Measurements from ENCODE around the gene GPR34. TPM values are rescaled to one million over a fixed set of nuclear protein-coding genes. Genes with fewer than 3 reads are reported as not detected.
A peak's percentile ranks its signal among the peaks of the same experiment; 100 is the strongest.

The GPR34 gene
- polyA plus RNA-seq, 2 of the 4 experiments (the other 2 are of a cell fraction) = 0.23 TPM; not detected in 1

DNA sequence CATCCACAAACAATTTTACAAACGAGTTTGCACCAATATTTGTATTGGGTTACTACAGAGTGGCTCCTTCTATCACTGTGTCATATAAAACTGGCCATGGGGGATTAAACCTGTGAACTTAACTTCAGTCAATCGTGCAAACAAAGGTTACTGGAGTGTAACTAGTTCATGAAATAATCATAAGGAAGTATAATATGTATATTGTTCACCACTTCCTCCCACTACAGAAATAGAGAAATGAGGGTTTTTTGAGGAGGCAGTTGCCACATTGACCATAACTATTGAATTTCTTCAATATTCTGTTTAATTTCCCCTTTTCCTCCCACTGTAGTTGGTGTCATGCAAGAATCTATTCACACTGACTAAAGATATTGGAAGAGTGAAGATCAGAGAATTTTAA is 35.1 kb downstream of the GPR34 start, which contains the start of gene GPR82:
Gene GPR82, plus strand, starts transcription at position 356 of the 400 bp plus-strand sequence. CDS start 2,846 bp downstream, outside the sequence.
- ATAC-seq (no peak), FAIRE-seq (no peak), DNase-seq (ENCODE audit: low read depth in 1 of 2, low spot score in 1 of 2) (no peak)
- Histone ChIP-seq H3K9me3 (peaks cover 3% of the 10 kb centered on the region; the same call in 1 of the 3 replicates), H3K4me3 (no peak within 1 kb of the TSS), H3K27ac (no peak within 1 kb of the TSS), H3K4me1 (peaks cover 3% of the 10 kb centered on the region; the same call in 1 of the 3 replicates), H3K4me2 (no peak within 1 kb of the TSS)
- ChIA-PET CTCF (no interaction called here), POLR2A (no interaction called here)
- TF ChIP-seq POLR2AphosphoS2 (conservative IDR thresholded peaks at IDR 0.05; ENCODE audit: low read length) = no peak
- TF ChIP-seq FOSL2 (IDR thresholded peaks at IDR 0.05) = no peak
- TF ChIP-seq FOSL2 (CRISPR knock-in tag; IDR thresholded peaks at IDR 0.05) = no peak
- no peak for TF ChIP-seq MYC (IDR thresholded peaks at IDR 0.05; ENCODE audit: borderline replicate concordance, low read length)
- no peak for TF ChIP-seq GATA3 (IDR thresholded peaks at IDR 0.05; ENCODE audit: borderline replicate concordance)
- TF ChIP-seq ZC3H11A (IDR thresholded peaks at IDR 0.05) = no peak
- no peak for TF ChIP-seq MAFK (IDR thresholded peaks at IDR 0.05; ENCODE audit: partially characterized antibody)
- TF ChIP-seq JUN (IDR thresholded peaks at IDR 0.05) = no peak
- TF ChIP-seq RNF2 (IDR thresholded peaks at IDR 0.05; ENCODE audit: borderline replicate concordance, low read depth) = no peak
- TF ChIP-seq RARB (CRISPR knock-in tag; IDR thresholded peaks at IDR 0.05) = no peak
- 73% methylated on average over 2 of the region's 2 CpGs for WGBS (ENCODE audit: missing lambda C conversion rate)

DNA sequence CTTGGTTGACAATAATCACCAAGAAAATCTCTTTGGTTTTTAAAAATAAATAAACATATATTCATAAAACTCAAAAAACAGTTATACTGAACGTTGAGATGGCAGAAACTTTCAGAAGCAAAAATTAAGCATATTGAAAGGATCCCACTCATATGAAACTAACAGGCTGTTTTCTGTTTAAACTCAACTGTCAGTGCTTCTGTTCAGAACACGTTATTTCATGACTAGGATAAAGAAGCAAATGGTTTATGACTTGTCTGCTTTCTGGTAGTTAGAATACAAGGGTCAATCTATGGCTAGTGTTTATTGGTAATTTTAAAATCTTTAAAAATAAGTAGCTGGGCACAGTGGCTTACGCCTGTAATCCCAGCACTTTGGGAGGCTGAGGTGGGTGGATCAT is 39.4 kb downstream of the GPR34 start:
- ATAC-seq = no peak
- WGBS (ENCODE audit: missing lambda C conversion rate) = 90% methylated on average over 3 of the region's 3 CpGs
- H3K4me3 ChIP-seq = no peak overlapping the region
- ChIA-PET CTCF (no interaction called here), POLR2A (no interaction called here)
- no peaks in the 10 kb centered on the region for H3K9me3 ChIP-seq
- H3K27ac ChIP-seq = no peak overlapping the region
- FAIRE-seq = no peak
- DNase-seq (ENCODE audit: low read depth in 1 of 2, low spot score in 1 of 2) = no peak
- no peak for TF ChIP-seq ZC3H11A (IDR thresholded peaks at IDR 0.05)
- no peak for TF ChIP-seq CHD4 (IDR thresholded peaks at IDR 0.05; ENCODE audit: borderline replicate concordance)
- no peak for TF ChIP-seq MAFK (IDR thresholded peaks at IDR 0.05; ENCODE audit: partially characterized antibody)
- no peak overlapping the region for H3K4me2 ChIP-seq
- 0 out of 3 replicates have a peak, but pooled peaks cover 4% of the 10 kb centered on the region for H3K4me1 ChIP-seq

DNA sequence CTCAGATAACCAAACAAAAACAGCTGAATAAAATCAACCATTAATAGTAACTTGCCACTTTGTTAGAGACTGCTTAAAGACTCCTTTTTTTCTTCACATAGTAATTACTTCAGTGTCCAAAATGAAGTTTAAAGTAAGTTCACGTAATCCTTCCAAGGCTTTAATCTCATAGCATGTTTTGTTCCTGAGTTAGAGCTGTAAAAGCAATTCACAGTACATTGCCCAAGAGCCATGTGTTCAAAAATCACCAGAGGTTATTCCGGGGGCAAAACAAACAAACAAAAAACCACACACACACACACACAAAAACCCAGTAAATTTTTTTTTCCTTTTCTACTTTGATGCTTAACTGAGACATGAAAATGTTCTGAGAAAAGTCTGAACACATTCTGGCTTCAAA is 41.3 kb downstream of the GPR34 start:
- DNase-seq (ENCODE audit: low read depth in 1 of 2, low spot score in 1 of 2) (no peak), FAIRE-seq (peak; percentile 76), ATAC-seq (no peak)
- no peak overlapping the region for H3K27ac ChIP-seq
- H3K4me3 ChIP-seq = no peak overlapping the region
- CTCF ChIA-PET = no interaction called here
- TF ChIP-seq CBX8 (IDR thresholded peaks at IDR 0.05) (no peak), MAZ (IDR thresholded peaks at IDR 0.05; ENCODE audit: borderline replicate concordance, low read depth, low read length) (no peak), TFCP2L1 (CRISPR knock-in tag; IDR thresholded peaks at IDR 0.05) (no peak), CEBPB (IDR thresholded peaks at IDR 0.05) (no peak)
- TF ChIP-seq, protein P1, sequence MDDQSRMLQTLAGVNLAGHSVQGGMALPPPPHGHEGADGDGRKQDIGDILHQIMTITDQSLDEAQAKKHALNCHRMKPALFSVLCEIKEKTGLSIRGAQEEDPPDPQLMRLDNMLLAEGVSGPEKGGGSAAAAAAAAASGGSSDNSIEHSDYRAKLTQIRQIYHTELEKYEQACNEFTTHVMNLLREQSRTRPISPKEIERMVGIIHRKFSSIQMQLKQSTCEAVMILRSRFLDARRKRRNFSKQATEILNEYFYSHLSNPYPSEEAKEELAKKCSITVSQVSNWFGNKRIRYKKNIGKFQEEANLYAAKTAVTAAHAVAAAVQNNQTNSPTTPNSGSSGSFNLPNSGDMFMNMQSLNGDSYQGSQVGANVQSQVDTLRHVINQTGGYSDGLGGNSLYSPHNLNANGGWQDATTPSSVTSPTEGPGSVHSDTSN (IDR thresholded peaks at IDR 0.05) = no peak
- POLR2A ChIA-PET = no interaction called here
- H3K4me1 ChIP-seq = 0 out of 3 replicates have a peak, but pooled peaks cover 4% of the 10 kb centered on the region
- no peak overlapping the region for H3K4me2 ChIP-seq
- H3K9me3 ChIP-seq = no peaks in the 10 kb centered on the region
- WGBS (ENCODE audit: missing lambda C conversion rate) = 82% methylated on average over 2 of the region's 2 CpGs

DNA sequence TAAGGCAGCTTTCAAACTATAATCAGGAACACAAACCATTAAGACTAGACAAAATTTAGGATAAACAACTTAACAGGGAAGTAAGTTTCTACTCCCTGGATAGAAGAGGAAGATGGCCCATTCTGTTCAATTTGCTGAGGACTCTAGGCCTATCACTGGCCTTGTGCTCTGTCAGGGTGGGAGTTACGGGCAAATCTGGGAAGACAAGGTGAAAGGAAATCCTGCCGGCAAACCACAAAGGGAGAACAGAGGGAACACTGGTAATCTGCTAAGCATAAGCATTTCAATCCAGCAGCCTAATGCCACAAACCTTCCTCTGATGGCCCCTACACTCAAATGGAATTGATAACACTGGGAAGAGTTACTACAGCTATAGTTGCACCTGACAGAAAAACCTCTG is 43.5 kb downstream of the GPR34 start:
- FAIRE-seq = peak; percentile 92
- H3K4me1 ChIP-seq = 0 out of 3 replicates have a peak, but pooled peaks cover 4% of the 10 kb centered on the region
- H3K4me3 ChIP-seq = no peak overlapping the region
- CTCF ChIA-PET = interaction anchor here (0.5 kb wide), 1 partner anchor 266 kb away, joined by 3 read pairs; no protein-coding TSS in a partner anchor
- no peak overlapping the region for H3K27ac ChIP-seq
- POLR2A ChIA-PET = no interaction called here
- WGBS (ENCODE audit: missing lambda C conversion rate) = 97% methylated on average over 2 of the region's 2 CpGs
- no peak for DNase-seq (ENCODE audit: low read depth in 1 of 2, low spot score in 1 of 2)
- no peaks in the 10 kb centered on the region for H3K9me3 ChIP-seq
- no peak for ATAC-seq
- H3K4me2 ChIP-seq = no peak overlapping the region
- TF ChIP-seq CEBPB (IDR thresholded peaks at IDR 0.05) (no peak), TFCP2L1 (CRISPR knock-in tag; IDR thresholded peaks at IDR 0.05) (no peak), NFE2L2 (conservative IDR thresholded peaks at IDR 0.05; ENCODE audit: low read length) (no peak), HOXB13 (CRISPR knock-in tag; IDR thresholded peaks at IDR 0.05; ENCODE audit: low read depth) (no peak), CHD2 (IDR thresholded peaks at IDR 0.05; ENCODE audit: low read length, partially characterized antibody) (no peak), MAZ (IDR thresholded peaks at IDR 0.05; ENCODE audit: borderline replicate concordance, low read depth, low read length) (no peak), EHMT2 (IDR thresholded peaks at IDR 0.05; ENCODE audit: low read depth) (no peak), FOSL2 (IDR thresholded peaks at IDR 0.05) (no peak), FOSL2 (CRISPR knock-in tag; IDR thresholded peaks at IDR 0.05) (no peak), KDM1A (IDR thresholded peaks at IDR 0.05; ENCODE audit: low read depth) (no peak), CHD4 (IDR thresholded peaks at IDR 0.05; ENCODE audit: borderline replicate concordance) (no peak), ZC3H11A (IDR thresholded peaks at IDR 0.05) (no peak), ZNF302 (CRISPR knock-in tag; IDR thresholded peaks at IDR 0.05) (no peak)
- TF ChIP-seq, protein P1 (IDR thresholded peaks at IDR 0.05) = no peak
- TF ChIP-seq, protein P2, sequence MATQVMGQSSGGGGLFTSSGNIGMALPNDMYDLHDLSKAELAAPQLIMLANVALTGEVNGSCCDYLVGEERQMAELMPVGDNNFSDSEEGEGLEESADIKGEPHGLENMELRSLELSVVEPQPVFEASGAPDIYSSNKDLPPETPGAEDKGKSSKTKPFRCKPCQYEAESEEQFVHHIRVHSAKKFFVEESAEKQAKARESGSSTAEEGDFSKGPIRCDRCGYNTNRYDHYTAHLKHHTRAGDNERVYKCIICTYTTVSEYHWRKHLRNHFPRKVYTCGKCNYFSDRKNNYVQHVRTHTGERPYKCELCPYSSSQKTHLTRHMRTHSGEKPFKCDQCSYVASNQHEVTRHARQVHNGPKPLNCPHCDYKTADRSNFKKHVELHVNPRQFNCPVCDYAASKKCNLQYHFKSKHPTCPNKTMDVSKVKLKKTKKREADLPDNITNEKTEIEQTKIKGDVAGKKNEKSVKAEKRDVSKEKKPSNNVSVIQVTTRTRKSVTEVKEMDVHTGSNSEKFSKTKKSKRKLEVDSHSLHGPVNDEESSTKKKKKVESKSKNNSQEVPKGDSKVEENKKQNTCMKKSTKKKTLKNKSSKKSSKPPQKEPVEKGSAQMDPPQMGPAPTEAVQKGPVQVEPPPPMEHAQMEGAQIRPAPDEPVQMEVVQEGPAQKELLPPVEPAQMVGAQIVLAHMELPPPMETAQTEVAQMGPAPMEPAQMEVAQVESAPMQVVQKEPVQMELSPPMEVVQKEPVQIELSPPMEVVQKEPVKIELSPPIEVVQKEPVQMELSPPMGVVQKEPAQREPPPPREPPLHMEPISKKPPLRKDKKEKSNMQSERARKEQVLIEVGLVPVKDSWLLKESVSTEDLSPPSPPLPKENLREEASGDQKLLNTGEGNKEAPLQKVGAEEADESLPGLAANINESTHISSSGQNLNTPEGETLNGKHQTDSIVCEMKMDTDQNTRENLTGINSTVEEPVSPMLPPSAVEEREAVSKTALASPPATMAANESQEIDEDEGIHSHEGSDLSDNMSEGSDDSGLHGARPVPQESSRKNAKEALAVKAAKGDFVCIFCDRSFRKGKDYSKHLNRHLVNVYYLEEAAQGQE (IDR thresholded peaks at IDR 0.05) = no peak

All from A549 (cell line).